ENCODE measurements around the gene ZNF407. TPM values are rescaled to one million over a fixed set of nuclear protein-coding genes. Genes with fewer than 3 reads are reported as not detected.
"Not testable (repeated sequence)": the region's sequence is repeated elsewhere in the genome, so short reads cannot be mapped to it uniquely, and the experiment has no call there.

Gene ZNF407
- polyA plus RNA-seq, 1 experiment = 2.8 TPM

GRCh38 chr18:74563999-74564398 lies 33.7 kb upstream of the ZNF407 start:
- ChIA-PET POLR2A (no interaction called here), CTCF (interaction anchor here (1.4 to 3.0 kb wide), 2 partner anchors 12 to 211 kb away, joined by 6 to 13 read pairs; no protein-coding TSS in a partner anchor)
- DNase-seq (ENCODE audit: low read depth) = no peak
- H3K4me3 ChIP-seq (ENCODE audit: low read depth, low read length) = no peak overlapping the region
- no peaks in the 10 kb centered on the region for H3K36me3 ChIP-seq (ENCODE audit: control insufficient read depth, insufficient read depth, low read length)
- peaks cover 6% of the 10 kb centered on the region for H3K27me3 ChIP-seq (ENCODE audit: control insufficient read depth, insufficient read depth, low read length)
- TF ChIP-seq CTCF (IDR thresholded peaks at IDR 0.05; ENCODE audit: insufficient read depth, low read depth, low read length) = no peak

GRCh38 chr18:74565164-74565563 lies 32.5 kb upstream of the ZNF407 start:
- H3K36me3 ChIP-seq (ENCODE audit: control insufficient read depth, insufficient read depth, low read length); POLR2A ChIA-PET; DNase-seq (ENCODE audit: low read depth): not testable (repeated sequence)

GRCh38 chr18:74565993-74566392 lies 31.7 kb upstream of the ZNF407 start:
- H3K4me3 ChIP-seq (ENCODE audit: low read depth, low read length); H3K36me3 ChIP-seq (ENCODE audit: control insufficient read depth, insufficient read depth, low read length); H3K27me3 ChIP-seq (ENCODE audit: control insufficient read depth, insufficient read depth, low read length); POLR2A ChIA-PET; DNase-seq (ENCODE audit: low read depth): not testable (repeated sequence)
- CTCF ChIA-PET = interaction anchor here (0.9 to 3.0 kb wide), 2 partner anchors 14 to 197 kb away, joined by 4 to 13 read pairs; no protein-coding TSS in a partner anchor

More at GRCh38 chr18:74565164-74565563, 32.5 kb upstream of the ZNF407 start:
- not testable (repeated sequence) for H3K27me3 ChIP-seq (ENCODE audit: control insufficient read depth, insufficient read depth, low read length); H3K4me3 ChIP-seq (ENCODE audit: low read depth, low read length)
- CTCF ChIA-PET = interaction anchor here (1.4 to 3.0 kb wide), 2 partner anchors 13 to 212 kb away, joined by 6 to 13 read pairs; no protein-coding TSS in a partner anchor

GRCh38 chr18:74567822-74568221 lies 29.8 kb upstream of the ZNF407 start:
- DNase-seq (ENCODE audit: low read depth) = no peak
- Histone ChIP-seq H3K36me3 (ENCODE audit: control insufficient read depth, insufficient read depth, low read length) (no peaks in the 10 kb centered on the region), H3K4me3 (ENCODE audit: low read depth, low read length) (no peak overlapping the region), H3K27me3 (ENCODE audit: control insufficient read depth, insufficient read depth, low read length) (peaks cover 4% of the 10 kb centered on the region)
- no peak for TF ChIP-seq CTCF (IDR thresholded peaks at IDR 0.05; ENCODE audit: insufficient read depth, low read depth, low read length)
- ChIA-PET CTCF (interaction anchor here (1.8 to 2.6 kb wide), 2 partner anchors 14 to 16 kb away, joined by 5 to 7 read pairs; no protein-coding TSS in a partner anchor), POLR2A (no interaction called here)

GRCh38 chr18:74569401-74569800 lies 28.3 kb upstream of the ZNF407 start:
- H3K27me3 ChIP-seq (ENCODE audit: control insufficient read depth, insufficient read depth, low read length) = peaks cover 7% of the 10 kb centered on the region
- ChIA-PET CTCF (interaction anchor here (1.8 to 2.6 kb wide), 2 partner anchors 12 to 17 kb away, joined by 5 to 7 read pairs; no protein-coding TSS in a partner anchor), POLR2A (no interaction called here)
- no peak for TF ChIP-seq CTCF (IDR thresholded peaks at IDR 0.05; ENCODE audit: insufficient read depth, low read depth, low read length)
- H3K36me3 ChIP-seq (ENCODE audit: control insufficient read depth, insufficient read depth, low read length) = no peaks in the 10 kb centered on the region
- no peak overlapping the region for H3K4me3 ChIP-seq (ENCODE audit: low read depth, low read length)
- DNase-seq (ENCODE audit: low read depth) = no peak

- no peak for DNase-seq (ENCODE audit: low read depth)
- peaks cover 5% of the 10 kb centered on the region for H3K27me3 ChIP-seq (ENCODE audit: control insufficient read depth, insufficient read depth, low read length)
- TF ChIP-seq CTCF (IDR thresholded peaks at IDR 0.05; ENCODE audit: insufficient read depth, low read depth, low read length) = no peak
- H3K4me3 ChIP-seq (ENCODE audit: low read depth, low read length) = no peak overlapping the region
- ChIA-PET CTCF (interaction anchor here (0.6 to 2.3 kb wide), 3 partner anchors 18 to 217 kb away, joined by 3 to 9 read pairs (median 3); no protein-coding TSS in a partner anchor), POLR2A (no interaction called here)
- no peaks in the 10 kb centered on the region for H3K36me3 ChIP-seq (ENCODE audit: control insufficient read depth, insufficient read depth, low read length)
These were observed 27.4 kb upstream of the ZNF407 start for GRCh38 chr18:74570266-74570665.
